ENCODE data around the gene POP7.
A peak's percentile ranks its signal among the peaks of the same experiment; 100 is the strongest.
"Not testable (repeated sequence)": the region's sequence is repeated elsewhere in the genome, so short reads cannot be mapped to it uniquely, and the experiment has no call there.

POP7 gene

DNA sequence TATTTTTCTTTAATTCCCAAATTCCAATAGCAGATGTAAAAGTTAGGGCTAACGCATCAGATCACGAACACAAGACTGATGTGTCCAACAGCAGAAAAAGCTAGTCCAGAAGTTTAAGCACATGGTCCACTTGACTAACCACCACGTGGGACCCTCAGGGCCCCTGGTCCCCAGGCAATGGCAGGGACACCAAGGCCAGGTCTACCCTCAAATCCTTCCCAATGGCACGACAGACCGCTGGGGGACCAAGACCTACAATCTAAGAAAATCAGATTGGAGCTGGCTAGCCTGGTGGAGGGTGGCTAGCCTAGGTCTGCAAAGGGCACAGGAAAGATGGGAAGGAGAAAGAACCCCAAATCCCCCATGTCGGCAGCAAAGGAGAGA, 13.4 kb upstream of the POP7 start:
- no peak for DNase-seq

DNA sequence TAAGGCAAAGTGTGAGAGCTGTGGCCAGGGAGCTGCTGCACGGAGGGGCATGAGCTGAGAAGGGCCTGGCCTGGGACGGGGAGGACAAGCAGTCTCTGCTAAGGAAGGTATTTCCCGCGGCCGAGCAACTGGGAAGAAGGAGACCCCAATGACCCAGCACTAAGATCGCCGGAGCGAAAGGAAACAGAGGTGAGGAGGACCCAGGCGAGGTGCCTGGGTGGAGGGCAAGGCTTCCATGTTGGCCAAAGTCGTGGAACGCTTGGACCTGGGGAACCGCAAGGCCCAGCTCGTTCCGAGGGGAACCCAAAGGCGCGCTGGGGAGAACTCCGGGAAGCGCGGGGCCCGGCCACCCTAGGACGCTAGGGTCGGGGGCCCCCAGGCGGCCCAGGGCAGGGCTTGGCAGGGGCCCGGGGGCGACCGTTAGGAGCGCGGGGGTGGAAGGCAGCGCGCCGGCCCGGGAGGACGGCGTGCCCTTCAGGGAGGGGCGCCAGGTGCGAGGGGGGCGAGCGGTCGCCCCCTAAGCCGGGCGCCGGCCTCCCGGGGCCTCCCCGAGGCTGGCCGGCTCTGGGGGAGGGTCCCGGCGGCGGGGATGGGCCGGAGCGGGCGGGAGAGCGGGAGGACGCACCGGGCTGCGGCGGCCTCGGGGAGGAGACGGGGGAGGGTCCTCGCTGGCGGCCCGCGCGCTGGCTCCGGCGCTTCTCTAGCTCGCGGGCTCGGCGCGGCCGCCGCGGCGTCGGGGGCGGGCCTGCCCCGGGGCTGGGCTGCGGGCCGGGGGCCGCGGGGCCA, 12.4 kb upstream of the POP7 start:
- no peak for DNase-seq

DNA sequence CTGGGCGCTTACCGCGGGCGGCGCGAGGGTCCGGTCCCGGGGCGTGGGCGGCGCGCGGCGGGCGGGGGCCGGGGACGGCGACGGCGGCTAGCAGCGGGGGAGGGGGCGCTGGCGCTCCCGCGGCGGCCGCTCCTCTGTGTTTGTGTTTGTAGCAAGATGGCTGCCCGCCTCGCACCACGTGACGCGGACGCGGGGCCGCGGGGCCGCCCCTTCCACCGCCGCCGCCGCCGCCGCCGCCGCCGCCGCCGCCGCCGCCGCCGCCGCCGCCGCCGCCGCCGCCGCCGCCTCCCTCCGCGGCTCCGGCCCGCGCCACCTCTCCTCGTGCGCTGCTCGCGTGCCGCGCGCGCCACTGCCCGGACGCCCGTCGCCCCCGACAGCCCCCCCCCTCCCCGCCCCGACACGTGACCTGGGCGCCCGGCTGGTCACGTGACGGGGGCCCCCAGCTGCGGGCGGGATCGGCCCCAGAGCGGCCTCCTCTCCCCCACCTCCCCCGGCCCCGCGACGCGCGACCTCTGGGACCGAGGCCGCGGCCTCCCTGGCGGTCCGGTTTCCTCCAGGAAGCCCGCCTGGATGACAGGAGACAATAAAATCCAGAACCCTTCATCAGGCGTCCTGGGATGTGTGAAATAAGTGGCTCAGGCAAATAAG, 11.7 kb upstream of the POP7 start, which contains the start of gene GIGYF1:
GIGYF1 (minus strand) TSS at position 153 of the 648 bp plus-strand sequence. CDS start 6,012 bp downstream, outside the sequence.
- DNase-seq, result peak in 1 of 2 experiments; percentile 42

DNA sequence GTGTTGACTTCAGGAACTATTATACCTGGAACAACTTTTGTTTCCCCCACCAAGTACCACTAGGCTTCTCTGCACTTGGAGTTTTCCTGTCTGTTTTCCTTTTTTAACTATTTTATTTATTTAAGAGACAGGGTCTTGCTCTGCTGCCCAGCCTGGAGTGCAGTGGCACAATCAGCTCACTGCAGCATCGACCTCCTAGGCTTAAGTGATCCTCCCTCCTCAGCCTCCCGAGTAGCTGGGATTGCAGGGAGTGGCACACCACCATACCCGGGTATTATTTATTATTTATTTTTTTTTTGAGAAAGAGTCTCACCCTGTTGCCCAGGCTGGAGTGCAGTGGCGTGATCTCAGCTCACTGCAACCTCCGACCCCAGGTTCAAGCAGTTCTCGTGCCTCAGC, 9.8 kb upstream of the POP7 start:
- DNase-seq, result no peak

- DNase-seq, result no peak
Measured at GRCh38 chr7:100699018-100699417, 6.9 kb upstream of the POP7 start.

DNA sequence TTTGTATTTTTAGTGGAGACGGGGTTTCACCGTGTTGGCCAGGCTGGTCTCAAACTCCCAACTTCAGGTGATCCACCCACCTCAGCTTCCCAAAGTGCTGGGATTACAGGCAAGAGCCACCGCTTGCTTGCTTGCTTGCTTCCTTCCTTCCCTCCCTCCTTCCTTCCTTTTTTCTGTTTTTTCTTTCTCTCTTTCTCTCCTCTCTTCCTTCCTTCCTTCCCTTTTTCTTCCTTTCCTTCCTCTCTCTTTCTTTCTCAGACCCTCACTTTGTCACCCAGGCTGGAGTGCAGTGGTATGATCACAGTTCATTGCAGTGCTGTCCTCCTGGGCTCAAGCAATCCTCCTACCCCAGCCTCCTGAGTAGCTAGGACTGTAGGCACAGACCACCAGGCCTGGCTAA, 4.8 kb upstream of the POP7 start:
- not testable (repeated sequence) for DNase-seq

DNA sequence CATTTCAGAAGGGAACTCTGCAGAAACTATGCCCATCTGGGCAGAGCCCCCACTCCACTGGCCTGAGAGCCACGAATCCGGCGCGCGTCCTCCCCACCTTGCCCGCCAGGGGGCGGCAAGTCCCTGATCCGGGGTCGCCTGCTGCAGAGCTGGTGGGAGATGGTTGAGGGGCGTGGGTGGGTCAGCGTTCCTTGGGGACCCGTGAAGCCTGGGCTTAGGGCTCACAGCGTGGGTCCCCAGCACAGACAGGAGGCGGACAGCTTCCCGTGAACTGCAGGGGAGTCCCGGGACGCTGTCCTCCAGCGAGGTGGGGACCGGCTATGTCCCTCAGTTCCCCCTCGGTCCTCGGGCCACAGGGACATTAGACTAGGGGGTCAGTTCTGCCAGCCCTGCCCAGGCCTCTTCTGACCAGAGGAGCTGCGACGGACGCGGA, 585 bp upstream of the POP7 start:
- DNase-seq, result peak in 1 of 2 experiments; percentile 84

DNA sequence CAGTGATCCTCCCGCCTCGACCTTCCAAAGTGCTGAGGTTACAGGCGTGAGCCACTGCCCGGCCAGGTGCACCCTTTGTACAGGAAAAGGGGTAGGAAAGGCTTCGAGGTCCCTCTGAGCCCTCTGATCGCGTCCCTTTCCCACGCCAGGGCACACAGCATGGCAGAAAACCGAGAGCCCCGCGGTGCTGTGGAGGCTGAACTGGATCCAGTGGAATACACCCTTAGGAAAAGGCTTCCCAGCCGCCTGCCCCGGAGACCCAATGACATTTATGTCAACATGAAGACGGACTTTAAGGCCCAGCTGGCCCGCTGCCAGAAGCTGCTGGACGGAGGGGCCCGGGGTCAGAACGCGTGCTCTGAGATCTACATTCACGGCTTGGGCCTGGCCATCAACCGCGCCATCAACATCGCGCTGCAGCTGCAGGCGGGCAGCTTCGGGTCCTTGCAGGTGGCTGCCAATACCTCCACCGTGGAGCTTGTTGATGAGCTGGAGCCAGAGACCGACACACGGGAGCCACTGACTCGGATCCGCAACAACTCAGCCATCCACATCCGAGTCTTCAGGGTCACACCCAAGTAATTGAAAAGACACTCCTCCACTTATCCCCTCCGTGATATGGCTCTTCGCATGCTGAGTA, 871 bp downstream of the POP7 start:
- DNase-seq, result no peak

- no peak for DNase-seq
Measured at GRCh38 chr7:100708395-100708794, 2.5 kb downstream of the POP7 start.

DNA sequence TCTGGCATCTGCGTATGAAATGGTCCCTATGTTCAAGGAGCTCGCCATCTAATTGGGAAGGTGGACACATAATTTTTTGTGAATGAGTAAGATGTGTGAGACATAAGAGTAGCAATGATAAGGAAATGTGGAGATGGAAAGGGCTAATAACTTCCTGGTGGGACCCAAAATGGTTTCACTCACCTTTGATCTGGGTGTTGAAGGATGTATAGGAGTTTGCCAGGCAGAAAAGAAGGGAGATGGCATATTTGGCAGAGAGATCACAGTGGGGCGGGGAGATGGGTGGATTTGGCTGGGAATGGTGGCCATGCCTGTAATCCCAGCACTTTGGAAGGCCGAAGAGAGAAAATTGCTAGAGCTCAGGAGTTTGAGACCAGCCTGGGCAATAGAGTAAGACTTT, 4.5 kb downstream of the POP7 start:
- no peak for DNase-seq

DNA sequence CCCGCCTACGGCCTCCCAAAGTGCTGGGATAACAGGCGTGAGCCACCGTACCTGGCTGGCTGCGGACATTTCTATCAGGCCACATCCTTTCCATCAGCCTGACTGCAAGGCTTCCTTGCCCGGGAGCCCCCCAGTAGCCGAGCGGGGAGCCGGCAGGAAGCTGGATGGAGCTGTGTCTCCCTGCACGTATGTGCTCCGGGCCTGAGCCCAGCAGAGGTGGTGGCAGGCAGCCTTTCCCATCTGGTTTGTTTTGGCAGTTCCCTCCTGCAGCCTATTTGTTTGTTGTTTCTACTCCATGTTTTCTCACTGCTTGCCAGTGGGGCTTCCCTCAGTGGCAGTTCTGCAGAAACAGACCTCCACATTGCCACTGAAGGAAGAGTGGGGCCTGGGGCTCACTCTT, 5.4 kb downstream of the POP7 start:
- DNase-seq, result no peak

DNA sequence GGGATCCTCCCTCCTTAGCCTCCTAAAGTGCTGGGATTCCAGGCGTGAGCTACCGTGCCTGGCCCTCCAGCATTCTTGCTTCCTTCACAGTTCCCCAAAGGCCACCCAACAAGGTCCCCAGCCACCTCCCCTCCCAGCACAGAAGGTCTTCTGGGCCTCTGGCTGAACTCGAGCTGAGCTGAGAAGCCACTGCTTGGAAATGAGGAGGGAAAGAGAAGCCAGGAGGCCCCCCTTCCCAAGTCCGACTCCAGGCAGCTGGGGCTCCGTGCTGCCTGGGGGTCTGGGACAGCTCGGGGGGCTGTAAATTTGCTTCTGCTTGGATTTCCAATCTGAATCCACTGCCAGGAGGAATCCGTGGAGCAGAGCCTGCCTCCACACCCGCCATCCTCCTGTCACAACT, 8.8 kb downstream of the POP7 start:
- no peak for DNase-seq

- not testable (repeated sequence) for DNase-seq
Measured at GRCh38 chr7:100717073-100717472, 11.2 kb downstream of the POP7 start.

- DNase-seq, result peak in 1 of 2 experiments; percentile 21
Measured at GRCh38 chr7:100719523-100720278, 13.8 kb downstream of the POP7 start.

DNA sequence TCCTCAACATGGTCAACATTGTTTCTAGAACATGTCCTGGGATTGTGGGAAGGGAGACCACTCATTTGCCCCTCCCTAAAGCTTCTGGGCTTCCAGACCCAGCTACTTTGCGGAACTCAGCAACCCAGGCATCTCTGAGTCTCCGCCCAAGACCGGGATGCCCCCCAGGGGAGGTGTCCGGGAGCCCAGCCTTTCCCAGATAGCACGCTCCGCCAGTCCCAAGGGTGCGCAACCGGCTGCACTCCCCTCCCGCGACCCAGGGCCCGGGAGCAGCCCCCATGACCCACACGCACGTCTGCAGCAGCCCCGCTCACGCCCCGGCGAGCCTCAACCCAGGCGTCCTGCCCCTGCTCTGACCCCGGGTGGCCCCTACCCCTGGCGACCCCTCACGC, 14.4 kb downstream of the POP7 start, which contains the start of gene EPO:
EPO (plus strand) TSS at position 190 of the 392 bp plus-strand sequence. CDS start 513 bp downstream, outside the sequence.
- DNase-seq, result no peak

GRCh38 chr7:100720671-100721504, 15.0 kb downstream of the POP7 start:
- no peak for DNase-seq

DNA sequence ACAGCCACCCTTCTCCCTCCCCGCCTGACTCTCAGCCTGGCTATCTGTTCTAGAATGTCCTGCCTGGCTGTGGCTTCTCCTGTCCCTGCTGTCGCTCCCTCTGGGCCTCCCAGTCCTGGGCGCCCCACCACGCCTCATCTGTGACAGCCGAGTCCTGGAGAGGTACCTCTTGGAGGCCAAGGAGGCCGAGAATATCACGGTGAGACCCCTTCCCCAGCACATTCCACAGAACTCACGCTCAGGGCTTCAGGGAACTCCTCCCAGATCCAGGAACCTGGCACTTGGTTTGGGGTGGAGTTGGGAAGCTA, 15.5 kb downstream of the POP7 start:
- DNase-seq, result no peak

GRCh38 chr7:100722480-100723212, 16.7 kb downstream of the POP7 start:
- DNase-seq, result no peak

DNA sequence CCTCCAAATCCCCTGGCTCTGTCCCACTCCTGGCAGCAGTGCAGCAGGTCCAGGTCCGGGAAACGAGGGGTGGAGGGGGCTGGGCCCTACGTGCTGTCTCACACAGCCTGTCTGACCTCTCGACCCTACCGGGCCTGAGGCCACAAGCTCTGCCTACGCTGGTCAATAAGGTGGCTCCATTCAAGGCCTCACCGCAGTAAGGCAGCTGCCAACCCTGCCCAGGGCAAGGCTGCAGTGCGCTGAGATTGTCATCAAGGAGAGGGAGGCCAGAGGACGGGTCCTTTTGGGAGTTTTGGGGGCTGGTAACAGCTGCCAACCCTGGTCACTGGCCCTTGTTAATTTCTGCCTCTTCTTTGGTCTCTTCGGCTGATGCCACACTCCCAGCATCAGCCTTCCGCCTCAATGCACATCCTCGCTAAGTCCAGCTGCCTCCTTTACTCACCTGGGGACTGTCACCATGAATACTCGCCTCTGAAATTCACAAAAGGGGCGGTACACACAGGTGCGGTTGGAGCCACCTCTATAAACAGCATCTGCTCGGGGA, 17.9 kb downstream of the POP7 start:
- DNase-seq, result no peak

- not testable (repeated sequence) for DNase-seq
Measured at GRCh38 chr7:100724364-100724763, 18.4 kb downstream of the POP7 start.
